Motor neuron (in vitro differentiated cells): Measurements from ENCODE around the gene S100PBP. TPM values are rescaled to one million over a fixed set of nuclear protein-coding genes. Genes with fewer than 3 reads are reported as not detected.

Experiments used
- ATAC-seq, 8 experiments: fragments of 200-7000 bp; cut with Tn5 transposase; replicated peaks in 6 of 8; 2 replicates each; pipeline ENCODE4 v1.8.0; 2021; ENCODE audit warnings: mild to moderate bottlenecking in 8 of 8, moderate library complexity in 8 of 8
- H3K27ac ChIP-seq, 2 donors: fragments of 250-450 bp; sonication (Bioruptor Pico); 2 replicates each; pipeline ENCODE4 v1.9.0; 2021; ENCODE audit warnings: antibody characterized with exemption in 2 of 2, mild to moderate bottlenecking in 2 of 2, moderate library complexity in 1 of 2
- H3K4me1 ChIP-seq, 2 donors: fragments of 250-450 bp; sonication (Bioruptor Pico); replicated peaks in 1 of 2; 2 replicates each; pipeline ENCODE4 v1.6.1; 2021; ENCODE audit warnings: antibody characterized with exemption in 2 of 2, mild to moderate bottlenecking in 2 of 2, moderate library complexity in 1 of 2
- H3K4me3 ChIP-seq, 5 donors: fragments of 250-450 bp; sonication (Bioruptor Pico); 2 replicates each; pipeline ENCODE4 v1.9.0; 2021; ENCODE audit warnings: antibody characterized with exemption in 5 of 5, mild to moderate bottlenecking in 5 of 5, moderate library complexity in 4 of 5
- WGBS, 10 experiments: fragments of 450-650 bp; shearing (Covaris generic); methylation state at CpG; one replicate each; pipeline ENCODE4 v1.0.0; 2022; 5-methylcytosine and 5-hydroxymethylcytosine counted together
- in situ Hi-C, 9 experiments: fragments of 400-800 bp; cut with MboI; loops; one replicate each; pipeline ENCODE4 v1.15.0; 2021; ENCODE audit warnings: low sequenced_read_pairs in 9 of 9, low pct_unique_long_range_greater_than_20kb in 2 of 9; ENCODE audit not compliant: unreplicated experiment in 9 of 9
- total RNA-seq, 8 experiments: library from RNA; unstranded; fragments of 300-600 nt; gene quantifications; 2 replicates each; pipeline versions ENCODE4 v1.2.3 to v1.2.4, GENCODE V29; 2022

S100PBP gene
- total RNA-seq, 8 experiments from 2014 or later = 20.3 to 57.0 (median 32.9) TPM

DNA sequence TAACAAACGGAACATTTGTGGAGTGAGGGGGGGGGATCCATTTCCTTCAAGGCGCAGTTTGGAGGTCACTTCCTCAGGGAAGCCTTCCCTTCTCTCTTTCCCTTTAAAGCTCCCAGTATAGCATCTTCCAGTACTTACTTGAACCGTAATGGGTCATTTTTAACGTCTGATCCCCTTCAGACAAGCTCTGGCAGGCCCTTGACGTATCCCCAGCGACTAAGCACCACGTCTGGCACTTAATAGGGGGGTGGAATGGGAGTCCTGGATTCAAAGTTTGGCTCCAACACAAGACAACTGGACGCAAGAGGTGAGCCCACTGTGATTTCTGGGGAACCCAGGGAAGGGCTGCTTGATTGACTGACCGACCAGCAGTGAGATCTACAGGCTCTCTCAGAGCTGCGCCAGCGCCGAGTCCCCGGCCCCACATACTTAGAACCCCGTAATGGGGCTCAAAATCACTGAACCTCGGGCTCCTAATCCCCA lies 736 bp upstream of the S100PBP start:
- peak overlapping the region; percentile 74 to 83 (median 79) for H3K4me3 ChIP-seq
- in situ Hi-C loops = no loop called here
- ATAC-seq = peak; percentile 6 to 21 (median 14)
- peak overlapping the region; percentile 95 to 97 for H3K27ac ChIP-seq
- WGBS, 10 experiments = 0 to 6% (median 0%) methylated on average over 1 to 14 of the region's 15 CpGs; no CpG with 5 or more reads in 2 of the 10 experiments
- H3K4me1 ChIP-seq = peaks cover 20 to 28% of the 10 kb centered on the region in 2 donors

DNA sequence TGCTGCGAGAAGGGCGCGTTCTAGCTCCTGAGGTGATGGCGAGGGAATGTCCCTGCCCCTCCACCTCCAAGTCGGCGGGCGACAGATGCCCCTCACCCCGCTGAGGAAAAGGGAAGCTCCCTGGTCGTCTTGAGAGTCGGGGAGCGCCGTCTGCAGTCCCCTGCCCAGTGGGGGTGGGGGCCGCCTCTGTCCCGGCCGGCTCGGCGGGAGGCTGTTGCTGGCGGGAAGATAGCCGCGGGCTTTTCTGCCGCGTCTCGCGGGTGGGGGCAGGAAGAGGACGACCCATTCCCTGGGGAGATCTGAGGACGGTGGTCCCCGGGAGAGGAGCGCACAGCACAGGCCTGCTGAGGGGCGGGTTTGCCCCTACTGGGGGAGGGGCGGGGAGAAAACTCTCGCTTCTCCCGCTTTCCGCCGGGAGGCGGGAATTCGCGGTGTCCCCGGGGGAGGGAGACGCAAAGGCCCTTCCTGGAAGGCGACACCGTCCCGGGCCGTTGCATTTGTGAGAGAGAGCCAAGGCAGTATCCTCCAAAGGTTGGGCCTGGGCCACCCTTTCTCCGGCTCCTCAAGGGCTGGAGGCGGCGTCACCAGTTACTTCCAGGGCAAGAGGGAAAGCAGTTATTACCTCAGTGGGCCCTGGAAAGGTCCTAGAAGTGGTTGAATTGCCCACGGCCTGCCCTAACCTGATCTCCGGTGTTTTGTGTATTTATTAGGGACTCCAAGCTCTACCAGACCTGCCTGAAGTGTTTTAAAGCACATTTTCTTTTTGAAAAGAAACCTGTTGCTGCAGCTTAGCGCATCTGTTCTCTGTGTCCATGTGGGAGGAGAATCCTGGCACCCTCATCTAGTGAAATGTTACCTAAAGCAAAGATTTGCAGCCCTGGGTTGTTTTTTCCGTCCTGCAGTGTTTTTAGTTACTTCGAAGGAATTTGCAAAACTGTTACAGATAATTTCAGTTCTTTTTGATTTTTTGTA lies 648 bp downstream of the S100PBP start:
- in situ Hi-C loops = no loop called here
- ATAC-seq = peak; percentile 23 to 59 (median 46)
- WGBS, 10 experiments = 0 to 20% (median 3%) methylated on average over 1 to 7 of the region's 51 CpGs; no CpG with 5 or more reads in 1 of the 10 experiments
- Histone ChIP-seq H3K27ac (peak overlapping the region; percentile 79 to 93), H3K4me3 (peak overlapping the region; percentile 74 to 83 (median 79)), H3K4me1 (peaks cover 20 to 28% of the 10 kb centered on the region in 2 donors)

DNA sequence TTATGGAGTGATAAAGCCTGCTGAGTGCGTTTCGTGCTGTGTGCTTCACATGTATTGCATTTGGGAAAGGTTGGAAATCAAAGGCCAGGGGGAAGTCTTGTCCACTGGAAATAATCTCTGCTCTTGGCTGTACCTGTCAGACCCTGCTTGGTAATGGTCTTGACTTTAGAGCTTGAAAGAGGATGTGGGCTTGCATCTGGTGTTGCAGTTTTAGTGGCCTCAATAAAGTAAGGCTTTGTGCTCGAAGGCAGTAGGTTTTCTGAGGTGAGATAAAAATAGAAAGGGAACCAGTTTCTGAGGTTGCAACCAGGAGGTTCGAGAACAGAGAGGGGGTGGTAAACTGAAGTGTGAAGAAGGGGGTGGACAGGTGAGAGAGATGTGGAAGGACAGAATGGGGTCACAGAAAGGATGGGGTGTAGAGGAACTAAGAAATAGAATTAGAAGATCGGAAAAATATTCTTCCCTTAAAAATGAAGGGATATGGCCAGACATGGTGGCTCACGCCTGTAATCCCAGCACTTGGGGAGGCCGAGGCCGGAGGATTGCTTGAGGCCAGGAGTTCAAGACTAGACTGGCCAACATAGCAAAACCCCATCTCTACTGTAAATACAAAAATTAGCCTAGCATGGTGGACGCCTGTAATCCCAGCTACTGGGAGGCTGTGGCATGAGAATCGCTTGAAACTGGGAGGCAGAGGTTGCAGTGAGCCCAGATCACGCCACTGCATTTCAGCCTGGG lies 1.5 kb downstream of the S100PBP start:
- Histone ChIP-seq H3K4me1 (peaks cover 20 to 27% of the 10 kb centered on the region in 2 donors), H3K27ac (peak overlapping the region in 1 of 2 donors; percentile 93), H3K4me3 (peak overlapping the region; percentile 74 to 83 (median 79))
- in situ Hi-C loops = no loop called here
- ATAC-seq = no peak
- 57 to 100% (median 72%) methylated on average over 1 to 11 of the region's 11 CpGs for WGBS, 10 experiments

DNA sequence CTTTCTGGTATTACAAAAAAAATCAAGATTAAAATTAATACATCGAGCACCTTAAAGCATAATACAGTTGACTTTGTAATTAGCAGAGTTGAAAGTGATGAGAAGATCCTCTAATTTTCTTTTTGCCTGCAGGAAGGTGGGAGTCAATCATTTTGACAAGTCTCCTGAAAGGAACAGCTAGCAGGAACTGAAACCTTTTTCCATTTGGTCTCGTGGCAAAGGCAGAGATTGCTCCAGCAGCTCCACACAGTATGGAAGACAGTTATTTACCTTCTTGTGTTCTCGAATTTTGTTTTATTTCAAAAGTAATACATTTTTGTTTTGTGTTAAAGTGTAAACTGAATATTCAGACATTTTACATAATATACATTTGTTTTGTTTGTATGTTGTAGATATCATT lies 7.7 kb downstream of the S100PBP start:
- in situ Hi-C loops = no loop called here
- no peaks in the 10 kb centered on the region for H3K4me1 ChIP-seq
- no peak overlapping the region for H3K27ac ChIP-seq
- WGBS, 10 experiments = 40 to 100% (median 88%) methylated on average over 1 to 3 of the region's 3 CpGs
- H3K4me3 ChIP-seq = no peak overlapping the region
- no peak for ATAC-seq

DNA sequence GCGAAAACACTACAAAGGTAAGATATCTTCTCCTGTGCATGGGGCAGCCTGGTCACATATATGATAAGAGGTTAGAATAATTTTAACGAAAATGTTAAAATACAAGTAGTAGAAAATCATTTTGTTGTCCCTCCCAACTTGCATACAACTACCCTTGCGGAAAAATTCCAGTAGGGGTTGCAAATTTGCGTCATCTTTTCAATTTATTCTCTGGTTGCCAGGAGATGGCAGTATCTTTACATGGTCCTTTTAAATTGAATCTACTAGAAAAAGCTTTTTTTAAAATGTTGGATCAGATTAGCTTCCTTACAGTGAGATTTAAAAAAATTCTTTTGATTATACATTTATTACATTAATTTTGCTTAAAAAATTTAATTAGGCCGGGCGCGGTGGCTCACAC lies 10.9 kb downstream of the S100PBP start:
- Histone ChIP-seq H3K4me3 (no peak overlapping the region), H3K4me1 (no peaks in the 10 kb centered on the region), H3K27ac (no peak overlapping the region)
- ATAC-seq = no peak
- in situ Hi-C loops = no loop called here
- 83 to 100% (median 97%) methylated on average over 3 to 7 of the region's 7 CpGs for whole genome bisulfite sequencing, 10 experiments

DNA sequence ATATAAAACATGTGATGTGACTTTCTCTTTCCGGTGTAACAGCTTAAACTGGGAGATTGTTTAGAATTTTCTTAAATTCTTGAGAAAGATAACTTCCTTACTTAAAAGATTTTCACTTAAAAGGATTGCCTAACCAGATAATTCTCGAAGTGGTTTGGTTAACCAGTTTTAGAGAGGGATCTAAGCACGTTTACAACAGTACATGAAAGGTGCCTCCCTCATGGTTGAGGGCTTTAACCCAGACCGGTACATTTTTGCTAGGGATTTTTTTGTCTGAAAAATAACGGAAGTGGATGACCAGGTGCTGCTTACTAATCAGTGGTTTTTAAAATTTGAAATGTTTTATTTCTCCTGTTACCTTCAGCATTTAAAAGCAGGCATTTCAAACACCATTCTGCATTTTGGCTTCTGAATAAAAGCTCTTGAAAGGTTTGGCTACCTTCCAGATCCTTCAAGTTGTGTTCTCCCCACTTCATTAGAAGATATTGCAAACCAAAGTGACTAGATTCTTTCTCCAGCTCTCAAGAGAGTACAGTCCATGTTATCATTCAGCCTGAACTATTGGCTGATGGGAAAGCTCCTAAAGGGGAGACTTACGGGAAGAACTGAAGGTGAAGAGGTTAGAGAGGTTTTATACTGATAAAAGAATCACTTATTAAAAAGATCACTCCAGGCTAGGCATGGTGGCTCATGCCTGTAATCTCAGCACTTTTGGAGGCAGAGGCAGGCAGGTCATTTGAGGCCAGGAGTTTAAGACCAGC lies 12.8 kb downstream of the S100PBP start:
- no peak for ATAC-seq
- H3K4me1 ChIP-seq = no peaks in the 10 kb centered on the region
- in situ Hi-C loops = no loop called here
- no peak overlapping the region for H3K27ac ChIP-seq
- no peak overlapping the region for H3K4me3 ChIP-seq
- WGBS, 10 experiments = 74 to 97% (median 89%) methylated on average over 2 to 6 of the region's 6 CpGs

DNA sequence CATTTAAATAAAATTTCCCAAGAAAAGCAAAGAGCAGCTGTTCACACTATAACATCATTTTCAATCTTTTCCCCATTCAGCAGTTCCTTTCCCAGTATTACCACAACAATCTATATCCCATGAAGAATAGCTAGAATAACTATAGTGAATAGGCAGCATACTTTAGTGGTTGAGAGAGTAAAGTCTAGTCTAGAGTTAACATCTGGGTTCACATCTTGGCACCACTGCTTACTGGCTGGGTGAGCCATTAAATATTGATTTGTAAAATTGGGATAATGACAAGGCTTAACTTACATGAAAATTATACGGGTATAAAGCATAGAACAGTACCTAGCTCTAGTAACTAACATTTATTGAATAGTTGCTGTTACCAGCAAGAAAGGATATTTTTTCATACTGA lies 14.4 kb downstream of the S100PBP start:
- in situ Hi-C loops = no loop called here
- H3K4me3 ChIP-seq = no peak overlapping the region
- 60 to 100% (median 97%) methylated on average over 1 of the region's 1 CpG; no CpG with 5 or more reads in 2 of the 10 experiments for WGBS, 10 experiments
- H3K27ac ChIP-seq = no peak overlapping the region
- no peak for ATAC-seq
- no peaks in the 10 kb centered on the region for H3K4me1 ChIP-seq

DNA sequence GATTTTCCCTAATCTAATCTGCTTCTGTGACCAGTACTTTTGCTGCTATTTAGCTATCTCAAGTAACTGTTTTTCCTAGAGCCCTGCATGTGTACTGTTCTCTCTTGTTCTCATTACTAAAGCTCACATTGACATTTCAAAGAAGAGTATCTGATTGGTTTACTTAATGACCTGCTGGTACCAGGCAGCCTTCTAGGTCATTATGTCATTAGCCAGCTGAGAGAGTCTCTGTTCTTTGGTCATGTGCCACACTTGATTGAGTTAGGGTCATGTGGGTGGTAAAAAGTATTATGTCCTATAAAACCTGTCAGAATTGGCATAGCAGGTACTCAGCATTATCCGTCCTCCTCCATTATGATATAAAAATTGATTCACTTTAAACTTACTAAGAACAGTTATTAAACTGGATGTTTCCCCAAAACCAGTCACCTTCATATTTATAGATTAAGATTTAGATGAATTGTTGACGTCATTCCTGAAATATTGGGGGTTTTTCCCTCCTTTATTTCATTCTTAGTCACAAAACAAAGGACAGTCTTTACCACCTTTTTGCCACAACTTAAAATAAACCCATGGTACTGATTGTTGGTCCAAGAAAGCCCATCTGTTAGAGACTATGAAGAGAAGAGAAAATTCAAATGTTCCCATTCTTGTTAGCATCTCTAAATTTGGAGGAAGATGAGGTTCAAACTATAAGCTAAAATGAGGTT lies 31.1 kb downstream of the S100PBP start:
- in situ Hi-C loops = no loop called here

DNA sequence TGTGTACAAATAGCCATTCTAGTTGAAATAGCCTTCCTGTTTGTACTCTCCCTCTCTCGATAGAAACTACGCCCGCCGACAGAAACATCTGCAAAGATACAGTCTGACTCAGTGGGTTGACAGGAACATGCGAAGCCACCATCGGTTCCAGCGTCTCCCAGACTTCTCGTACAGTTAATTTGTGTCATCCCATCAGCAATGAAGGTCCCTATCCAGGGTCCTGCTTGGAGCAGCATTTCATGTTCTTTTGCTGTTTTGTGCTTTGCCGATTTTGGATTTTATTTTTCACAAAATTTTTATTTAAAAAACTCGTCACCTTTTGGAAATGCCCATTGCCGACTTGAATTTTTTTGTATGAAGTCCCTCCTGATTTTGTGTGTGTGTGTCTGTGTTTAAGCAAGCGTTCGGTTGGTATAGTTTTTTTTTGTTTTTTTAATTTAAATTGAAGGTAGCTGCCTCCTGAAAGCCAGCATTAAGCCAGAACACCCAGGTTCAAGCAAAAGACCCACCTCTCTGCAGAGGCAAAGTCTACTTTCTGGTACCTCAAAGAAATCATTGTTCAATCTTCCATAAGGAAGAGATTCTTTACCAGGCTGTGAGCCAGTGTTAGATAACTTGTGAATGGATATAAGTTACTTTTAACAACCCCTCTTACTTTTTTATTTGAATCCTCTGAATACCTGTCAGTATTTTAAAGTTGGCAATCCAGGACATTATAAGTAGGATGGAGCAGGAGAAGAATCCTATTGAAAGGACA lies 38.6 kb downstream of the S100PBP start:
- Histone ChIP-seq H3K4me3 (no peak overlapping the region), H3K27ac (no peak overlapping the region), H3K4me1 (no peaks in the 10 kb centered on the region)
- WGBS, 10 experiments = 88 to 99% (median 96%) methylated on average over 6 to 13 of the region's 13 CpGs
- in situ Hi-C loops = loop anchor here in 1 of 9 experiments (25.0 kb wide), 1 partner anchor 144 kb away; the partner anchor contains the start of gene SYNC
- no peak for ATAC-seq

More for the DNA sequence above, 31.1 kb downstream of the S100PBP start:
- Histone ChIP-seq H3K4me3 (no peak overlapping the region), H3K4me1 (no peaks in the 10 kb centered on the region), H3K27ac (no peak overlapping the region)
- peak in 1 of 8 experiments; percentile 49 for ATAC-seq
- WGBS, 10 experiments = 17 to 86% (median 44%) methylated on average over 1 to 2 of the region's 2 CpGs; no CpG with 5 or more reads in 1 of the 10 experiments

DNA sequence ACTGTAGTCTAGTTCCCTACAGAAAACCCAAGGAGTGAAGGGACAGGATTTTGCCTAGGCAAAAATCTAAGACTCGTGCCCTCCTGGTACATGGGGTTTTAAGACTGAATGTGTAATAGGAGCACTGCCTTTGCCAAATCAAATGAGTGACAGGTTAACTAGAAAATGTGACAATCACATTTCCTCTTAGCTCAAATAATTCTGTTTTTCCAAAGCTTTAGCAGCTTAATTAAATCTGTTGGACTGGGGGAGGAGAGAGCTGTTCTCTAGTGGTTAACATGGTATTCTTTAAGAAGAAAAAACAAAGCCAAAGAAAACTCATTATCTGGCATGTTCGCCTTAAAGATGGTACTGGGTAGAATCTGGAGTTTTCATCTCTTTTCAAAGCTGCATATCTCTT lies 40.7 kb downstream of the S100PBP start:
- in situ Hi-C loops = loop anchor here in 1 of 9 experiments (25.0 kb wide), 1 partner anchor 146 kb away; the partner anchor contains the start of gene SYNC
- WGBS, 10 experiments = 86 to 100% (median 100%) methylated on average over 1 to 2 of the region's 2 CpGs
- Histone ChIP-seq H3K27ac (no peak overlapping the region), H3K4me3 (no peak overlapping the region), H3K4me1 (no peaks in the 10 kb centered on the region)
- ATAC-seq = no peak

DNA sequence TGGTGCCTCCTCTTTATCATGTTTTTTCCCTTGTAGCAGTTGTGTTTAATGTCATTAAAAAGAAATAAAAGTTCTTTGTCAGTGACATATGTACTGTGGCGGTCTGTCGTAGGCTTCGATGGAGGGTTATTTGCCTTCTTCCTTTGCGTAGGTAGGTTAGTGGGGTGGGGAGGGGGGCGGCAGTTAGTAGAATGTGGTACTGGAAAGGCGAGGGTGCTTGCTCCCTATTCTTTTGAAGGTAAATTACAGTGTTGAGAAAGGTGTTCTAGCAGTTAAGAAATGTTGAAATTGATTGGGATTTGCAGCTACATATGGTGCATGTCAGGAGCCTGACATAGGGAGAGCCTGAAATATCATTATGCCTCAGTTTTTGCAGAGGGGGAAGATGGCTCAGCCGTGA lies 41.3 kb downstream of the S100PBP start:
- Histone ChIP-seq H3K4me3 (no peak overlapping the region), H3K4me1 (no peaks in the 10 kb centered on the region), H3K27ac (no peak overlapping the region)
- 76 to 96% (median 92%) methylated on average over 4 to 7 of the region's 7 CpGs; no CpG with 5 or more reads in 1 of the 10 experiments for WGBS, 10 experiments
- no peak for ATAC-seq
- in situ Hi-C loops = loop anchor here in 1 of 9 experiments (25.0 kb wide), 1 partner anchor 146 kb away; the partner anchor contains the start of gene SYNC
